HFFc6 (cell line): ENCODE results near the gene USP48. TPM values are rescaled to one million over a fixed set of nuclear protein-coding genes. Genes with fewer than 3 reads are reported as not detected.
"Not testable (repeated sequence)": the region's sequence is repeated elsewhere in the genome, so short reads cannot be mapped to it uniquely, and the experiment has no call there.

Source experiments
- DNase-seq: peaks from one replicate; pipeline ENCODE4 v3.0.0-alpha.2; 2018
- H3K27ac Mint-ChIP-seq: 2 replicates; pipeline ENCODE4 v1.8.0; 2020; ENCODE audit warnings: mild to moderate bottlenecking, mixed read lengths
- H3K27me3 Mint-ChIP-seq: 2 replicates; pipeline ENCODE4 v1.8.0; 2021; ENCODE audit warnings: mild to moderate bottlenecking, moderate library complexity, mixed read lengths; ENCODE audit not compliant: insufficient read depth
- H3K36me3 Mint-ChIP-seq: 2 replicates; pipeline ENCODE4 v1.8.0; 2021; ENCODE audit warnings: low read depth, mixed read lengths
- H3K4me1 Mint-ChIP-seq: 2 replicates; pipeline ENCODE4 v1.8.0; 2020; ENCODE audit warnings: low read depth, mixed read lengths
- H3K4me3 Mint-ChIP-seq: 2 replicates; pipeline ENCODE4 v1.8.0; 2020; ENCODE audit warnings: mild to moderate bottlenecking, moderate library complexity, mixed read lengths
- H3K9me3 Mint-ChIP-seq: 2 replicates; pipeline ENCODE4 v1.8.0; 2020; ENCODE audit warnings: mild to moderate bottlenecking, mixed read lengths
- CTCF ChIP-seq: fragments of 200-600 bp; sonication (generic); IDR thresholded peaks from 2 replicates; pipeline ENCODE4 v1.5.0; 2021; ENCODE audit warnings: antibody characterized with exemption, mild to moderate bottlenecking
- total RNA-seq, 6 experiments: library from RNA; stranded (reverse); fragmentation: NEBNext Ultra II Directional; extraction: Animal tissue kit (Norgen Biotek cat#: 25700); gene quantifications; 2 replicates in 1 of 6; 3 replicates in 5 of 6; pipeline ENCODE4 v1.2.3, GENCODE V29; 2021

Gene USP48
- total RNA-seq, 6 experiments from 2014 or later = 45.0 to 54.2 (median 51.1) TPM

GRCh38 chr1:21828075-21828474, 45.1 kb upstream of the USP48 start:
- Mint-ChIP-seq H3K4me1 (no peaks in the 10 kb centered on the region), H3K9me3 (no peaks in the 10 kb centered on the region), H3K27ac (no peak overlapping the region), H3K36me3 (peaks cover 17% of the 10 kb centered on the region), H3K27me3 (peaks cover 17% of the 10 kb centered on the region), H3K4me3 (no peak overlapping the region)
- no peak for TF ChIP-seq CTCF
- DNase-seq = no peak

GRCh38 chr1:21827141-21827679, 44.3 kb upstream of the USP48 start:
- Mint-ChIP-seq H3K27ac (no peak overlapping the region), H3K4me3 (no peak overlapping the region), H3K4me1 (no peaks in the 10 kb centered on the region), H3K36me3 (peaks cover 12% of the 10 kb centered on the region), H3K9me3 (no peaks in the 10 kb centered on the region), H3K27me3 (peaks cover 15% of the 10 kb centered on the region)
- DNase-seq = no peak
- TF ChIP-seq CTCF = no peak

GRCh38 chr1:21826694-21827093, 43.7 kb upstream of the USP48 start:
- Mint-ChIP-seq H3K27me3 (peaks cover 12% of the 10 kb centered on the region), H3K36me3 (peaks cover 16% of the 10 kb centered on the region)
- H3K4me1 Mint-ChIP-seq, DNase-seq, H3K27ac Mint-ChIP-seq, H3K4me3 Mint-ChIP-seq, H3K9me3 Mint-ChIP-seq: not testable (repeated sequence)

GRCh38 chr1:21825393-21825792, 42.4 kb upstream of the USP48 start:
- no peak for TF ChIP-seq CTCF
- H3K4me1 Mint-ChIP-seq = no peaks in the 10 kb centered on the region
- DNase-seq = no peak
- peaks cover 16% of the 10 kb centered on the region for H3K27me3 Mint-ChIP-seq
- no peak overlapping the region for H3K4me3 Mint-ChIP-seq
- no peak overlapping the region for H3K27ac Mint-ChIP-seq
- H3K36me3 Mint-ChIP-seq = peaks cover 28% of the 10 kb centered on the region
- no peaks in the 10 kb centered on the region for H3K9me3 Mint-ChIP-seq

GRCh38 chr1:21824926-21825325, 42.0 kb upstream of the USP48 start:
- no peak for DNase-seq
- Mint-ChIP-seq H3K4me1 (no peaks in the 10 kb centered on the region), H3K27me3 (peaks cover 16% of the 10 kb centered on the region), H3K27ac (no peak overlapping the region), H3K4me3 (no peak overlapping the region), H3K9me3 (no peaks in the 10 kb centered on the region), H3K36me3 (peaks cover 31% of the 10 kb centered on the region)
- TF ChIP-seq CTCF = no peak

GRCh38 chr1:21823980-21824702, 41.2 kb upstream of the USP48 start:
- H3K4me3 Mint-ChIP-seq = no peak overlapping the region
- no peak for DNase-seq

More at GRCh38 chr1:21823980-21824702, 41.2 kb upstream of the USP48 start:
- no peak overlapping the region; the same call in 1 of the 2 replicates for H3K27ac Mint-ChIP-seq
- H3K9me3 Mint-ChIP-seq = no peaks in the 10 kb centered on the region
- no peak for TF ChIP-seq CTCF
- no peaks in the 10 kb centered on the region for H3K4me1 Mint-ChIP-seq
- H3K27me3 Mint-ChIP-seq = peaks cover 16% of the 10 kb centered on the region
- peaks cover 36% of the 10 kb centered on the region for H3K36me3 Mint-ChIP-seq
